ENCODE results near the gene COX20. TPM values are rescaled to one million over a fixed set of nuclear protein-coding genes. Genes with fewer than 3 reads are reported as not detected.
"Not testable (repeated sequence)": the region's sequence is repeated elsewhere in the genome, so short reads cannot be mapped to it uniquely, and the experiment has no call there.

Gene COX20
- total RNA-seq, 4 donors from 2014 or later = 81.7 to 120 (median 96.0) TPM

DNA sequence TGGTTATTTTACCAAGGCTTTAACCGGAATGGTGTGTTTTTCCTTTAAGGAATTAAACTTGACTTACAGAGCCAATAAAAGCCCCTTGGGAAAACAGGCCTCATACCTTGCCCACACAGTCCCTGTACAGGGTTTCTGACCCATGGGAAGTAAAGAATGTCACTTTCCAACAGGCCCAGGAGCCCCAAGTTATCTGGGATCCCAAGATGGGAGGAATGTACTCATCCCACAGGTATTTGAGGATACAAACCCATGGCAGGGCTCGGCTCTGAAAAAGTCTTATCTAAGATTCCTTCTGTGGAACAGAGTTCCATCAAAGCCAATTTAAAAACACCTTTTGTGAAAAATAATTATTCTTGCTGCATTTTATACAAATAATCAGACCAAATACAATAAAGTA is 15.3 kb upstream of the COX20 start:
- WGBS, 2 donors (ENCODE audit: low coverage in 1 of 2) = 80 to 100% methylated on average over 1 to 2 of the region's 2 CpGs
- H3K27me3 ChIP-seq = no peaks in the 10 kb centered on the region
- H3K36me3 ChIP-seq = no peaks in the 10 kb centered on the region
- no peaks in the 10 kb centered on the region for H3K9me3 ChIP-seq
- no peak overlapping the region for H3K4me3 ChIP-seq
- ATAC-seq = no peak
- TF ChIP-seq POLR2A (IDR thresholded peaks at IDR 0.05) = no peak
- no peak for TF ChIP-seq CTCF (IDR thresholded peaks at IDR 0.05)
- no peak for TF ChIP-seq EP300 (IDR thresholded peaks at IDR 0.05)
- TF ChIP-seq POLR2AphosphoS5 (IDR thresholded peaks at IDR 0.05) = no peak
- no peaks in the 10 kb centered on the region for H3K4me1 ChIP-seq
- no peak overlapping the region for H3K27ac ChIP-seq

DNA sequence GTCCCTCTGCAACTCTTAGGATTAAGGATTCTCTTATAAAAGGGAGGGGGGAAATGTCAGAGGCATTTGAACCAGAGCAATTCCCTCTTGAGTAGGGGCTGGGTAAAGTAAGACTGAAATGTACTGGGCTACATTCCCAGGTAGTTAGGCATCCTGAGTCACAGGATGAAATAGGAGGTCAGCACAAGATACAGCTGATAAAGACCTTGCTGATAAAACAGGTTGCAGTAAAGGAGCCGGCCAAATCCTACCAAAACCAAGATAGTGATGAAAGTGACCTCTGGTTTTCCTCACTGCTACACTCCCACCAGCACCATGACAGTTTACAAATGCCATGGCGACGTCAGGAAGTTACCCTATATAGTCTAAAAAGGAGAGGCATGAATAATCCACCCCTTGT is 14.3 kb upstream of the COX20 start:
- Histone ChIP-seq H3K4me3 (no peak overlapping the region), H3K27me3 (no peaks in the 10 kb centered on the region), H3K27ac (no peak overlapping the region), H3K4me1 (no peaks in the 10 kb centered on the region), H3K9me3 (no peaks in the 10 kb centered on the region), H3K36me3 (no peaks in the 10 kb centered on the region)
- TF ChIP-seq POLR2AphosphoS5 (IDR thresholded peaks at IDR 0.05) = no peak
- no peak for TF ChIP-seq CTCF (IDR thresholded peaks at IDR 0.05)
- no peak for TF ChIP-seq POLR2A (IDR thresholded peaks at IDR 0.05)
- no peak for TF ChIP-seq EP300 (IDR thresholded peaks at IDR 0.05)
- ATAC-seq = no peak
- 56 to 66% methylated on average over 2 to 3 of the region's 3 CpGs for WGBS, 2 donors (ENCODE audit: low coverage in 1 of 2)

DNA sequence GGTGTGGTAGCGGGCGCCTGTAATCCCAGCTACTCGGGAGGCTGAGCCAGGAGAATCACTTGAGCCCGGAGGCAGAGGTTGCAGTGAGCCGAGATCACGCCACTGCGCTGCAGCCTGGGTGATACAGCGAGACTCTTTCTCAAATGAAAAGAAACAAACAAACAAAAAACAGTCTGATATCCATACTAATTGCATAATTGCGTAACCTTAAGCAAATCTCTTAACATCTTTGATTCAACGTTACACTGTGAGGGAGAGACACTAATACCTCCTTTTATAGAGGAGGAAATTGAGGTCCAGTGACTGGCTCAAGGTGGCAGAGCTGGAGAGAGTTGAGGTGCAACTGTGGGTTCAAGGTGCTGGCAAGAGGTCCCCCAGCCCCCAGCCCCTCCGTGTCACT is 12.6 kb upstream of the COX20 start:
- H3K4me1 ChIP-seq = no peaks in the 10 kb centered on the region
- ATAC-seq = no peak
- no peak overlapping the region for H3K27ac ChIP-seq
- no peaks in the 10 kb centered on the region for H3K9me3 ChIP-seq
- TF ChIP-seq POLR2AphosphoS5 (IDR thresholded peaks at IDR 0.05) (no peak), EP300 (IDR thresholded peaks at IDR 0.05) (no peak), CTCF (IDR thresholded peaks at IDR 0.05) (no peak), POLR2A (IDR thresholded peaks at IDR 0.05) (no peak)
- no peak overlapping the region for H3K4me3 ChIP-seq
- no peaks in the 10 kb centered on the region for H3K27me3 ChIP-seq
- H3K36me3 ChIP-seq = no peaks in the 10 kb centered on the region
- 72 to 80% methylated on average over 4 to 10 of the region's 11 CpGs for WGBS, 2 donors (ENCODE audit: low coverage in 1 of 2)

- Histone ChIP-seq H3K4me1 (no peaks in the 10 kb centered on the region), H3K4me3 (no peak overlapping the region), H3K9me3 (no peaks in the 10 kb centered on the region), H3K27me3 (no peaks in the 10 kb centered on the region), H3K36me3 (no peaks in the 10 kb centered on the region), H3K27ac (no peak overlapping the region)
- 81 to 93% methylated on average over 1 to 4 of the region's 4 CpGs for WGBS, 2 donors (ENCODE audit: low coverage in 1 of 2)
- TF ChIP-seq POLR2AphosphoS5 (IDR thresholded peaks at IDR 0.05) (no peak), CTCF (IDR thresholded peaks at IDR 0.05) (no peak), EP300 (IDR thresholded peaks at IDR 0.05) (no peak), POLR2A (IDR thresholded peaks at IDR 0.05) (no peak)
- ATAC-seq = no peak
These were observed 8.7 kb upstream of the COX20 start for GRCh38 chr1:244826712-244827111.

GRCh38 chr1:244830639-244831038 is 4.8 kb upstream of the COX20 start:
- Histone ChIP-seq H3K4me3 (no peak overlapping the region), H3K27ac (no peak overlapping the region), H3K36me3 (no peaks in the 10 kb centered on the region), H3K27me3 (no peaks in the 10 kb centered on the region), H3K9me3 (no peaks in the 10 kb centered on the region), H3K4me1 (peaks cover 0 to 5% (median 0%) of the 10 kb centered on the region in 3 donors)
- TF ChIP-seq POLR2AphosphoS5 (IDR thresholded peaks at IDR 0.05) (no peak), EP300 (IDR thresholded peaks at IDR 0.05) (no peak), POLR2A (IDR thresholded peaks at IDR 0.05) (no peak), CTCF (IDR thresholded peaks at IDR 0.05) (no peak)
- ATAC-seq = no peak
- 69 to 80% methylated on average over 3 of the region's 3 CpGs for WGBS, 2 donors (ENCODE audit: low coverage in 1 of 2)

DNA sequence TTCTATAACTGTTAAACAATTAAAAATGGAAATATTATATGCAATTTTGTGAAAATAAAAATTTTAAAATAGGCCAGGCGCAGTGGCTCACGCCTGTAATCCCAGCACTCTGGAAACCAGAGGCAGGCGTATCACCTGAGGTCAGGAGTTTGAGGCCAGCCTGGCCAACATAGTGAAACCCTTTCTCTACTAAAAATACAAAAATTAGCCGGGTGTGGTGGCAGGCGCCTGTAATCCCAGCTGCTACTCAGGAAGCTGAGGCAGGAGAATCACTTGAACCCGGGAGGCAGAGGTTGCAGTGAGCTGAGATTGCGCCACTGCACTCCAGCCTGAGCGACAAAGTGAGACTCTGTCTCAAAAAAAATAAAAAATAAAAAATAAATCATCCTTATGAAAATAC is 2.2 kb upstream of the COX20 start:
- not testable (repeated sequence) for ATAC-seq, H3K36me3 ChIP-seq, H3K9me3 ChIP-seq, H3K27me3 ChIP-seq
- Histone ChIP-seq H3K4me1 (peaks cover 0 to 24% (median 5%) of the 10 kb centered on the region in 3 donors), H3K4me3 (peak overlapping the region; percentile 82 to 97), H3K27ac (peak overlapping the region; percentile 99 to 100 (median 100))
- WGBS, 2 donors (ENCODE audit: low coverage in 1 of 2) = 33 to 36% methylated on average over 3 to 8 of the region's 8 CpGs

Data from gastroesophageal sphincter (tissue), 4 donors.